ENCODE measurements around the gene UROC1. TPM values are rescaled to one million over a fixed set of nuclear protein-coding genes. Genes with fewer than 3 reads are reported as not detected.

Gene UROC1
- total RNA-seq, 1 donor from 2014 or later: not detected

GRCh38 chr3:126442094-126442855 is 75.3 kb downstream of the UROC1 start:
- Mint-ChIP-seq H3K27ac (ENCODE audit: unreplicated experiment) (no peak overlapping the region), H3K4me3 (ENCODE audit: unreplicated experiment) (no peak overlapping the region), H3K4me1 (ENCODE audit: low read depth, unreplicated experiment) (peaks cover 2% of the 10 kb centered on the region), H3K9me3 (ENCODE audit: unreplicated experiment) (no peaks in the 10 kb centered on the region), H3K36me3 (ENCODE audit: unreplicated experiment) (no peaks in the 10 kb centered on the region), H3K27me3 (ENCODE audit: unreplicated experiment) (no peaks in the 10 kb centered on the region)
- no peak for TF ChIP-seq CTCF (IDR thresholded peaks at IDR 0.05; ENCODE audit: partially characterized antibody, unreplicated experiment)
- no peak for DNase-seq

- H3K36me3 Mint-ChIP-seq (ENCODE audit: unreplicated experiment): no peaks in the 10 kb centered on the region
- H3K4me1 Mint-ChIP-seq (ENCODE audit: low read depth, unreplicated experiment): no peaks in the 10 kb centered on the region
- H3K27ac Mint-ChIP-seq (ENCODE audit: unreplicated experiment): no peak overlapping the region
- DNase-seq: no peak
- no peak overlapping the region for H3K4me3 Mint-ChIP-seq (ENCODE audit: unreplicated experiment)
- TF ChIP-seq CTCF (IDR thresholded peaks at IDR 0.05; ENCODE audit: partially characterized antibody, unreplicated experiment): no peak
- H3K9me3 Mint-ChIP-seq (ENCODE audit: unreplicated experiment): no peaks in the 10 kb centered on the region
- peaks cover 1% of the 10 kb centered on the region for H3K27me3 Mint-ChIP-seq (ENCODE audit: unreplicated experiment)
Observed at GRCh38 chr3:126441256-126441880, 76.2 kb downstream of the UROC1 start.

GRCh38 chr3:126440709-126440995 is 76.9 kb downstream of the UROC1 start:
- Mint-ChIP-seq H3K27ac (ENCODE audit: unreplicated experiment) (no peak overlapping the region), H3K9me3 (ENCODE audit: unreplicated experiment) (no peaks in the 10 kb centered on the region), H3K4me3 (ENCODE audit: unreplicated experiment) (no peak overlapping the region), H3K36me3 (ENCODE audit: unreplicated experiment) (no peaks in the 10 kb centered on the region), H3K4me1 (ENCODE audit: low read depth, unreplicated experiment) (no peaks in the 10 kb centered on the region), H3K27me3 (ENCODE audit: unreplicated experiment) (peaks cover 2% of the 10 kb centered on the region)
- no peak for TF ChIP-seq CTCF (IDR thresholded peaks at IDR 0.05; ENCODE audit: partially characterized antibody, unreplicated experiment)
- DNase-seq: no peak

- H3K27me3 Mint-ChIP-seq (ENCODE audit: unreplicated experiment): peaks cover 3% of the 10 kb centered on the region
- H3K36me3 Mint-ChIP-seq (ENCODE audit: unreplicated experiment): no peaks in the 10 kb centered on the region
- no peak for TF ChIP-seq CTCF (IDR thresholded peaks at IDR 0.05; ENCODE audit: partially characterized antibody, unreplicated experiment)
- H3K27ac Mint-ChIP-seq (ENCODE audit: unreplicated experiment): no peak overlapping the region
- H3K4me3 Mint-ChIP-seq (ENCODE audit: unreplicated experiment): no peak overlapping the region
- no peak for DNase-seq
- no peaks in the 10 kb centered on the region for H3K9me3 Mint-ChIP-seq (ENCODE audit: unreplicated experiment)
- peaks cover under 1% of the 10 kb centered on the region for H3K4me1 Mint-ChIP-seq (ENCODE audit: low read depth, unreplicated experiment)
Observed at GRCh38 chr3:126439968-126440708, 77.4 kb downstream of the UROC1 start.
